Stimulated activated effector memory CD8-positive, alpha-beta T cell treated with anti-CD3 and anti-CD28 coated beads, Interleukin-12 subunit alpha, Interleukin-12 subunit beta, amount 100 ng/mL, for 72 hours (primary cell): ENCODE measurements around the gene UBE2E2.

Experiments
- ATAC-seq: fragments of 150-1000 bp; cut with Tn5 transposase; 2 replicates; pipeline ENCODE4 v1.10.0; 2021
- DNase-seq, 2 donors: peaks; one replicate each; pipeline ENCODE4 v3.0.0; 2021 to 2022; ENCODE audit warnings: low spot score in 2 of 2
- H3K27ac Mint-ChIP-seq: one replicate; pipeline ENCODE4 v1.8.0; 2022; ENCODE audit warnings: mild to moderate bottlenecking, mixed read lengths
- H3K36me3 Mint-ChIP-seq: one replicate; pipeline ENCODE4 v1.8.0; 2022; ENCODE audit warnings: mild to moderate bottlenecking, mixed read lengths
- H3K4me1 Mint-ChIP-seq: one replicate; pipeline ENCODE4 v1.8.0; 2022; ENCODE audit warnings: mixed read lengths
- H3K4me3 Mint-ChIP-seq: one replicate; pipeline ENCODE4 v1.8.0; 2022; ENCODE audit warnings: mild to moderate bottlenecking, mixed read lengths
- H3K9me3 Mint-ChIP-seq: one replicate; pipeline ENCODE4 v1.8.0; 2022; ENCODE audit warnings: mixed read lengths

The UBE2E2 gene

DNA sequence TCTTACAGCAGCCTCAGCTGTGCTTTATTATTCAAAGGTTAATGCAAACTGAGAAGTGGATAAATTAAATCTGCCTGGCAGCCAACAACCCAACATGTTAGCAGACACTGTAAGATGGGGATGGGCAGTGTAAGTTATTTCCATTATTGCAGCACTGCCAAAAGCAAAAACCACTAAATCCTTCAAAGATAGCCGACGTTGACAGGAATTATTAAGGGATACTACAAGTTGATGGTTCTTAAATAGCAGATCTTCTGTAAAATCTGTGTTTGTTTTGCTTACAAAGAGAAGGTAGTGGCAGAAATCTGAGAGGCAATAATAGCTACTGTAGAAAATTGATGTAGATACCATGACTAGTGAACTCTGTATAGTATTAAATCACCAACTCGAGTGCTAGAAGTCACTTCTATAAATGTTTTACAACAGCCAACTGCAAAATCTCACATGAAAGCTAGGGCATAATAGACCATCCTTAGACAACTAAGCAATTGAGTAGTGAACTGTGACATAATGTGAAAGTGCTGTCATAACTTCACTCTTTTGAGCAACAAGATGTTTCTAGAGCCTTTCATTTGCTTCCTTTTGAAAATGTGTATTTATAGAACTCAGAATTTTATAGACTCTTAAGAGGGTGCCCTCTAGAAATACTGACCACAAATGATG, 278.6 kb downstream of the UBE2E2 start:
- Mint-ChIP-seq H3K9me3 (peaks cover 7% of the 10 kb centered on the region), H3K27ac (no peak overlapping the region), H3K4me1 (no peaks in the 10 kb centered on the region), H3K36me3 (no peaks in the 10 kb centered on the region), H3K4me3 (no peak overlapping the region)
- ATAC-seq: no peak
- DNase-seq: no peak

DNA sequence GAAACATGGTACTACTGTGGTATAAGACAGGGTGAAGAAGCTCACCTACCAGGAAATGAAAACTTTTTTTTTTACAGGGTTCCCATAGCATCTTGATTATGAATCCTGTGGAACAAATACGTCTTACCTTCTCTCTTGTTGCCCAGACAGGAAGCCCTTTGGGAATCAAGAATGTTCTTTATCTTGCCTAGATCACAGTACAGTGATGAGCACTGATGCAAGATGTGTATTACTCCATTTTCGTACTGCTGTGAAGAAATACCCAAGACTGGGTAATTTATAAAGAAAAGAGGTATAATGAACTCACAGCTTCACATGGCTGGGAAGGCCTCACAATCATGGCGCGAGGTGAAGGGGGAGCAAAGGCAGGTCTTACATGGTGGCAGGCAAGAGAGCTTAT, 281.3 kb downstream of the UBE2E2 start:
- ATAC-seq: no peak
- no peak for DNase-seq
- H3K9me3 Mint-ChIP-seq: no peaks in the 10 kb centered on the region
- no peaks in the 10 kb centered on the region for H3K4me1 Mint-ChIP-seq
- H3K4me3 Mint-ChIP-seq: no peak overlapping the region
- H3K36me3 Mint-ChIP-seq: no peaks in the 10 kb centered on the region
- no peak overlapping the region for H3K27ac Mint-ChIP-seq

DNA sequence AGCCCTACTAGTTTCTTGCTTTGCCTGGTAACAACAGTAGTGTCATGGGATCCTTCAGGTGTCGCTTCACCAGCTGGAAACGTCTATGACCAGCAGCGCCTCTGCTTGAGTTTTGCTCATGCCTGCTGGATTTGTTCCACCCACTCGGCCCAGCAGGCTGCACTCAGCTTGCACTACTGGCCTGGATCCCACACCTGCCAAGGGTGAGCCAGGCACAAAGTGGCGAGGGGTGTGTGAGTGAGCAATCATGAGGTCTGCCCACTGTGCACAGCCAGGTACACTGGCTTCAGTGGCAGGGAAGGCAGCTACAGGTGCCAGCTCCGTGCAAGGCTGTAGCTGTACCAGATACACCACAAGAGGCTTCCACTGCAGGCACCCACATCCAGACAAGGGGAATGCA, 282.8 kb downstream of the UBE2E2 start:
- H3K4me3 Mint-ChIP-seq: no peak overlapping the region
- no peak for ATAC-seq
- no peaks in the 10 kb centered on the region for H3K36me3 Mint-ChIP-seq
- no peaks in the 10 kb centered on the region for H3K4me1 Mint-ChIP-seq
- H3K9me3 Mint-ChIP-seq: no peaks in the 10 kb centered on the region
- DNase-seq: no peak
- no peak overlapping the region for H3K27ac Mint-ChIP-seq

DNA sequence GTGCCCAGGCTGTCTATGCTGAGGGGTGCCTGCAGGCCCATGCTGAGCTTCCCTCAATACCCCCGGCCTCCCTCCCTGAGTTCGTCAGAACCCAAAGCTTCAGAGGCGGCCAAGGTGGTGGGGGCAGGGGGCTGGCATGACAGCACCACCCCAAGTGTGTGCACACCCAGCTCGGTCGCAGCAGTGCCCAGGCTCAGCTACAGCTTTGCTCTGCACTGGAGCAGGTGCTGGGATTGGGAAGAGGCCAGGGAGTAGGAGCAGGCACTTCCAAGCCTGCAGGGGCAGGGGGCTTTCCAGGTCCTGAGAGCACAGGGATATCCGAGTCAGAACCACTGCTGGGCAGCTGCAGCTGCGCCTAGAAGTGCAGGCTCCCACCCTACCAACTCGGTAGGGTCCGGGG, 283.9 kb downstream of the UBE2E2 start:
- Mint-ChIP-seq H3K27ac (no peak overlapping the region), H3K9me3 (no peaks in the 10 kb centered on the region), H3K36me3 (no peaks in the 10 kb centered on the region), H3K4me1 (no peaks in the 10 kb centered on the region), H3K4me3 (no peak overlapping the region)
- no peak for ATAC-seq
- DNase-seq: no peak

DNA sequence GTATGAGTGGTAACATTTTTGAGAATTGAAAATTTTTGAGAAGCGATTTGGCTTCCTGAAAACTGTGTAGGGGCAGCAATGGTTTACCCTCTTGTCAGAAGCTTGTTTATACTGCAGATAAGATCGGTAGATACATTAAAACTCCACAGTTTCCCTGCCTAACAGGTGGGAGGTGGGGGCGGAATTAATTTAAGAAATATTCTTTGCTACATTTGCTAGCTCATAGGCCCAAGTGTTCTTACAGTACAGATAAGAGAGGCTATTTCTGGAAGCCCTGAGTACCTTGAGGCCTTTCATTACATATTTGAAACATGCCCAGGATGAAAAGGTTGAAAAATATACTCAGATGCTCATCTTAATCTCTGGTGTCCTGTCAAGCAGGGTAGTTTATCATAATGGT, 285.5 kb downstream of the UBE2E2 start:
- DNase-seq (no peak), ATAC-seq (no peak)
- H3K4me3 Mint-ChIP-seq: no peak overlapping the region
- no peaks in the 10 kb centered on the region for H3K9me3 Mint-ChIP-seq
- no peaks in the 10 kb centered on the region for H3K4me1 Mint-ChIP-seq
- H3K27ac Mint-ChIP-seq: no peak overlapping the region
- H3K36me3 Mint-ChIP-seq: no peaks in the 10 kb centered on the region

DNA sequence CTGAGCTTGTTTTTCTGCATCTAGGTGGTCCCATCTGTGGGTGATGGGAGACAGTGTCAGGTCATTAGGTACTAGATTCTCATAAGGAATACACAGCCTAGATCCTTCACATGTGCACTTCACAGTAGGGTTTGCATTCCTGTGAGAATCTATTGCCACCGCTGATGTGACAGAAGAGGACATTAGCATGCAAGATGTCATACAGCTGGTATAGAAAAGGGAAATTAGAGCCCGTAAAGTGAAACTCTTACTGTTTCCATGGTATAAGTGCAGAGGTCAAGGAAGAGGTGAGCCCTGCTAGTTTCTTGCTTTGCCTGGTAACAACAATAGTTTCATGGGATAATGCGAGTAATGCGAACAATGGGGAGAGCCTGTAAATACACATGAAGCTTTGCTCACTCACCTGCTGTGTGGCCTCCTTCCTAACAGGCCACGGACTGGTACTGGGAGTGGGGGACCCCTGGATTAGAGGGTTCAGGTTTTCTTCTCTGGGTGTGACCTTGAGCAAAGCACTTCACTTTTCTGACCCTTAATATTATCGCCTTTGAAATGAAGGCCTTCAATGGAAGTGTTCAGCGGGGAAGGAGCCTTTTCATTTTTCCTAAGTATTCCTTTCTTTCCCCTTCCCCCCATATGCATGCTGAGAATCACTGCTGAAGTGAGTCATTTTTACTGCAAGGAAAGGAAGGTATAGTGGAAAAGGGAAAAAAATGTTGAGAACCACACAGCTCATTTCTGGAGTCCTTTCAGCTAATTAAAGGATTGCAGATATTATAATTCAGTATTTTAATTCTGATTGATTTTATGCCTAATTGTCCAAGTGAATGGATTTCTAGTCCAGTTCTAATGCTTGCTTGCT, 286.4 kb downstream of the UBE2E2 start:
- DNase-seq: no peak

DNA sequence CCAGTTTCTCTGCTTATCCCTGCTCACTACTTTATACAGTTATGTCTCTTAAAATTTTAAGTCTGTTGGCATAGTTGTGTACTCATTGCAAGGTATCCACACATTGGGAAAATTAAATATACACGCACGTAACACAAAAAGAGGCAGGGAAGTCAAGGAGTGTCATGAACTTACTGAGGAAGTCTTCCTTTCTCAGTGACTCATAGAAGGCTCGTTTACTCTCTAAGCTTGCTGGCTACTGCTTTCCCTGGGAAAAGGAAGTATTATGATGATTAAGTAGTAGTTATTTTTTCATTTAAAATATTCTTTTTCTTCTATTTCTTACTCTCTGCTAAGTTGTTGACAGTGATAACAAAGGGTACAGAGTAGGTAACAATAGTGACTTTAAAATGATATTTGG, 287.3 kb downstream of the UBE2E2 start:
- DNase-seq (no peak), ATAC-seq (no peak)
- Mint-ChIP-seq H3K4me1 (no peaks in the 10 kb centered on the region), H3K4me3 (no peak overlapping the region), H3K9me3 (no peaks in the 10 kb centered on the region), H3K36me3 (no peaks in the 10 kb centered on the region), H3K27ac (no peak overlapping the region)

More for the DNA sequence above, 286.4 kb downstream of the UBE2E2 start:
- Mint-ChIP-seq H3K4me3 (no peak overlapping the region), H3K36me3 (no peaks in the 10 kb centered on the region), H3K9me3 (no peaks in the 10 kb centered on the region), H3K27ac (no peak overlapping the region), H3K4me1 (no peaks in the 10 kb centered on the region)
- no peak for ATAC-seq

DNA sequence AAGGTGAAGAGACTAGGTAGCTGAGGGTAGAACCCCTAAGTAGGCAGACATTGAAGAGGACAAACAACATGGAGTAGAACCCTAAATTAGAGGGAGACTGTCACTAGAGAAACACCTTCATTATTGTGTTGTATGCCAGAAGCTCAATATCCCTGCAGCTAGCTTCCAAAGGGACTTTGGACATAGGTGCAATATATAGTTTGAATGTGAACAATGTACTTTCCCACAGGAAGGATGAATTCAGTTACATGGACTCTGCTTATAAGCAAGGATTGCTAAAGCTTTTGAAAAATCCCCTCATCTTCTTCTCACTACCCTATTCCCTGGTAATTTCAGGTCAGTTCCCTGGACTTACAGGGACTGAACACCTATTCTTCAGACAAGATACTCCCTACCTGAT, 288.9 kb downstream of the UBE2E2 start:
- no peak for ATAC-seq
- Mint-ChIP-seq H3K27ac (no peak overlapping the region), H3K4me1 (no peaks in the 10 kb centered on the region), H3K9me3 (no peaks in the 10 kb centered on the region), H3K36me3 (no peaks in the 10 kb centered on the region), H3K4me3 (no peak overlapping the region)
- DNase-seq: no peak

DNA sequence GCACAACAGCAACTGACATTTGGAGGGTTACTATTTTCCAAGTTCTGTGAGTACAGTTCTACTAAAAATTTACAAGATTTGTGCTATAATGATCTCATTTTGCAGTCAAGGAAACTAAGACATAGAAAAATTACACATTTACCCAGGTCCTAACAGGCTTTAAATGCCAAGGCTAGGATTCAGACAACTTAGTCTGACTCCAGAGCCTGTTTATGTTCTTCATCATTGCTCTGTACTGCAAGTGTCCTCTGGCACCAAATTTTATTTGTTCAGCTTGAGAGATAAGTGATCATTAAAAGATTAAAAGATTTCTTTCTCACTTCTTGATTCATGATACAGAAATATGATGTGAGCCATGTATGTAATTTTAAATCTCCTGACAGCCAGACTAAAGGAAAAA, 290.8 kb downstream of the UBE2E2 start:
- ATAC-seq (no peak), DNase-seq (no peak)
- Mint-ChIP-seq H3K36me3 (no peaks in the 10 kb centered on the region), H3K4me1 (no peaks in the 10 kb centered on the region), H3K4me3 (no peak overlapping the region), H3K27ac (no peak overlapping the region), H3K9me3 (no peaks in the 10 kb centered on the region)

DNA sequence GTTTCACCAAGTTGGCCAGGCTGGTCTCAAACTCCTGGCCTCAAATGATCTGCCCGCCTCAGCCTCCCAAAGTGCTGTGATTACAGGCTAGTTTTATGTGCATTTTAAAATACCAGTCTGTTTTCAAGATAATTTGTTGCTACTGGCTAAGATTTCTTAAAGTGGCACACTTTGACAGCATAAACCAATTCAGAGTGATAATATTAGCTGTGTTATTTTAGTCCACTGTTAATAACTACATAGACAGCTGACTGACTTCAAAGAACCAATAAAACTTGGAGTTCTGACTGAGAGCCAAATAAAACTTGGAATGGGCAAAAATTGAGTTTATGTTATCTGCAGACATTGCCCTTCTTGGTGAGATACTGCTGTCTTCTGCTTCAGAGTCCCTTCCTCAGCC, 291.8 kb downstream of the UBE2E2 start:
- H3K9me3 Mint-ChIP-seq: no peaks in the 10 kb centered on the region
- no peaks in the 10 kb centered on the region for H3K36me3 Mint-ChIP-seq
- ATAC-seq (no peak), DNase-seq (no peak)
- H3K4me1 Mint-ChIP-seq: no peaks in the 10 kb centered on the region
- H3K27ac Mint-ChIP-seq: no peak overlapping the region
- H3K4me3 Mint-ChIP-seq: no peak overlapping the region

DNA sequence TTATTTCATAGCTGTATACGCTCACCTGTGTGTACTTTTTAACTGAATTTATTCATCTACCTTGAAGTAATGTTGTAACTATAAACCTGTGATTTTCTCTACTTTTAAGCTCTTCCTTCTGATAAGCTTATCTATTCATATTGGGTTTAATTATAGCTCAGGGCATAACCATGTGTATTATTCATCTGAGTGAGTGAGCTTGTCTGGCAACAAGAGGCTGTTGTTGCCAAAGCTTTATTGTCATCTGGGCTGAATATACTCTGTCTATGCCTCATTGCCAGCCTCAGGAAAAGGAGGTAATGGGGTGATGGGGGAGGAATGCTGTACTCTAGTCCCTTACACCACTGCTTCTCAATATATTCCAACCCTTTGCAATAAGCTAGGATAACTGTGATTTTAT, 292.4 kb downstream of the UBE2E2 start:
- DNase-seq: no peak
- no peaks in the 10 kb centered on the region for H3K9me3 Mint-ChIP-seq
- no peaks in the 10 kb centered on the region for H3K36me3 Mint-ChIP-seq
- H3K4me3 Mint-ChIP-seq: no peak overlapping the region
- ATAC-seq: no peak
- no peaks in the 10 kb centered on the region for H3K4me1 Mint-ChIP-seq
- no peak overlapping the region for H3K27ac Mint-ChIP-seq

DNA sequence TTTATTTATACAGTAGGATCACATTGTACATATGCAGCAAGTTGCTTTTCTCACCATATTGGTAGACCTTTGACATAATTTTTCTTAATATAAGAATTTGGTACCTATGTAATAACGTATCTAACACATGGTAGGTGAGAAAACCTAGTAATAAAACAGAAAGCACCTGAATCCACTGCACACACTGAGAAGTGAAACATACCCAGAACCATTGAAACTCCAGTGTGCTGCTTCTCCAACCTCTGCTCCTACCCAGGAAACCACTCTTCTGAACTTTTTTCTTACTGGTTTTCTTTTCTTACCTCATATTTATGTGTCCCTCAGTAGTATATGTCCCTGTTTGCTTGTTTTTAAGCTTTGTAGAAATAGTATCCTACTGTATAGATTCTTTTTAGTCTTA, 293.0 kb downstream of the UBE2E2 start:
- no peak overlapping the region for H3K27ac Mint-ChIP-seq
- DNase-seq (no peak), ATAC-seq (no peak)
- H3K4me3 Mint-ChIP-seq: no peak overlapping the region
- H3K36me3 Mint-ChIP-seq: no peaks in the 10 kb centered on the region
- H3K9me3 Mint-ChIP-seq: no peaks in the 10 kb centered on the region
- H3K4me1 Mint-ChIP-seq: no peaks in the 10 kb centered on the region

DNA sequence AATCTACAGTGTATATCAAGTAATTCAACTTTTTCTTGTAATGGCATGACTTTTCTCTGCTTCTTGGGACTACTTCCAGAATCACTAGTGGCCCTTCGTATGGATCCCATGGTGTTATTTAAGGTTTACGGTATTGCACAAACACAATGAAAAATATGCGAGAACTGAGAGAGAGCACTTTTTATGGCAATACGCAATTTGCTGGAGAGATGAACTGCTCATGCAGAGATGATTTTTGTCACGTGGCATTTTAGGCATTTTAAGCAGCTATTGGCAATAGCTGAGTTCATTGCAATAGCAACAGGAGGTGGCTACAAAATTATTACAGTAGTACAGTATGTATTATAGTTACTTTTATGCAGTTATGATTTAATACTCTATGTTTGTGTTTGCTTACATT, 294.0 kb downstream of the UBE2E2 start:
- Mint-ChIP-seq H3K9me3 (no peaks in the 10 kb centered on the region), H3K4me1 (no peaks in the 10 kb centered on the region), H3K27ac (no peak overlapping the region), H3K4me3 (no peak overlapping the region), H3K36me3 (no peaks in the 10 kb centered on the region)
- DNase-seq (no peak), ATAC-seq (no peak)

DNA sequence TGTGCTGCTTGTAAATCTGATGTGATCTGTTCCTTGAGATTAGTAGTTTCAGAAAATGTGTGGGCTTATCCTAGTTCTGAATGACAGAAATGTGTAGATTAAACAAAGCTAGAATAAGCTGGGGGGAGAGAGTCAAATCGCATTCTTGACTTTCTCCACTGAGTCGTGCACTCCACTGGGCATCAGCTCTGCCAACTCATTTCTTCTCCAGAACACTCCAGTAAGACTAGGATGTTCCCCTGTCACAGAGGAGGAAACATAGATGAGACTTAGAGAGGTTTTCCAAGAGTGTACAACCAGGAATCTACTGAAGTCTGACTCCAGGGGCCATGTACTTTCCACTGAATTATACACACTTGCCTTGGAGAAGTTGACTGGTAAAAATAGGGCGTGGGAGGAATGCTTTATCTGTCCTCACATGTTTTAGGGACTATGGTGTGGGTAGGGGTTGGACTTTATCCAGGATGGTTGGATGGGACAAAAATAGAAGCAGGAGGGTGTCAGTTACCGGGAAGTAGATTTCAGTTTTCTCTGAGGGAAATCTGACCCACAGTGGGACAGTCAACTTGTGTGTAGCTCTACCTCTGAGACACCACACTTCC, 298.2 kb downstream of the UBE2E2 start:
- no peaks in the 10 kb centered on the region for H3K4me1 Mint-ChIP-seq
- ATAC-seq: no peak
- no peak overlapping the region for H3K27ac Mint-ChIP-seq
- H3K9me3 Mint-ChIP-seq: no peaks in the 10 kb centered on the region
- H3K4me3 Mint-ChIP-seq: no peak overlapping the region
- DNase-seq: no peak
- no peaks in the 10 kb centered on the region for H3K36me3 Mint-ChIP-seq

DNA sequence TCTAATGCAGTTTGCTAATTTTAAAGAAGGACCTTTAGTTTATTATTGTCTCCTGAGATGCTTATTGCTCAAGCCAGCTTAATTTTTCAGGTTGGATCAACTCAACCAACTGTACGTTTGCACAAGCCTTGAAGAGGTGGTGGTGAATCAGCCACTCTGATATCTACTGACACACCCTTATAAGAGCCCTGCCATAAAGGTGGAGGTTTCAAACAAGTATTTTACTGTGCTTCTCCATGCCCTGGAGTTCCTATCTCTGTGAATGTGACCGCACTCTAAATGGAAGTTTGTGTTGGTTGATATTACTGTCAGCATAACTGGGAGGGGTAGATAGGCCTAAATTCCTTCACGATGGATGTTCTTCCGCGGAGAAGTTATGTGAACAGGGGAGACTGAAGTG, 305.3 kb downstream of the UBE2E2 start:
- no peaks in the 10 kb centered on the region for H3K4me1 Mint-ChIP-seq
- H3K27ac Mint-ChIP-seq: no peak overlapping the region
- H3K4me3 Mint-ChIP-seq: no peak overlapping the region
- ATAC-seq (no peak), DNase-seq (no peak)
- no peaks in the 10 kb centered on the region for H3K9me3 Mint-ChIP-seq
- no peaks in the 10 kb centered on the region for H3K36me3 Mint-ChIP-seq

DNA sequence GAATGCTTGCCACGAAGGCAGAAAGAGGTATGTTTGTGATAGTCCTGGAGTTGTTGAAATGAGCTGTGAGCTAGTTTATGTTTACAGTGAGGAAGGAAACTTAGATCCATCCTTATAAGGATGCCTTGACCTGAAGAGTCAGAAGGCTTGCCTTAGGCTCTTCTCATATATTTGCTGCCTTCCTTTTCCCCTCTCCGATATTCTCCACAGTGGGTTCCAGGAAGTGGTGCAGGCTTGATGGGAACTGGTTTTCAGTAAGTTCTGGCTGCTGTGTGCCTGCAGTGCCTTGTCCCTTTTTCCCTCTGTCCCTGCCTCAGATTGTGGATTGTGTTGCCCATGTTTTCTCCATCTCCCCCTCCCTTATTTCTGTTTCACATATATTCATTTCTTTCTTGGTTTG, 315.3 kb downstream of the UBE2E2 start:
- H3K4me1 Mint-ChIP-seq: no peaks in the 10 kb centered on the region
- H3K4me3 Mint-ChIP-seq: no peak overlapping the region
- no peaks in the 10 kb centered on the region for H3K9me3 Mint-ChIP-seq
- H3K27ac Mint-ChIP-seq: no peak overlapping the region
- DNase-seq: no peak
- no peak for ATAC-seq
- H3K36me3 Mint-ChIP-seq: no peaks in the 10 kb centered on the region
